ENCODE data around the gene AHCYL2.

- TF ChIP-seq CTCF (IDR thresholded peaks at IDR 0.05): no peak
- no peak for TF ChIP-seq EZH2 (IDR thresholded peaks at IDR 0.05; ENCODE audit: borderline replicate concordance, insufficient read depth, low read depth, low read length, poor library complexity, severe bottlenecking)
Measured at GRCh38 chr7:129338450-129338849, 113.6 kb downstream of the AHCYL2 start.

Measured in B cell (primary cell).